Activated CD4-positive, alpha-beta memory T cell treated with anti-CD3 and anti-CD28 coated beads for 36 hours (primary cell): ENCODE results near the gene SYNJ1. TPM values are rescaled to one million over a fixed set of nuclear protein-coding genes. Genes with fewer than 3 reads are reported as not detected.
"Not testable (repeated sequence)": the region's sequence is repeated elsewhere in the genome, so short reads cannot be mapped to it uniquely, and the experiment has no call there.

ENCODE experiments used
- CTCF ChIA-PET: fragments of 350-600 bp; sonication (Branson Sonifier 250); formaldehyde crosslinking; loops from one replicate; lab custom pipeline; 2021; ENCODE audit warnings: antibody characterized with exemption, inconsistent platforms; lab: Charles Lee
- POLR2A ChIA-PET: fragments of 350-600 bp; sonication (Branson Sonifier 250); formaldehyde crosslinking; loops from one replicate; lab custom pipeline; 2021; ENCODE audit warnings: antibody characterized with exemption; lab: Charles Lee
- DNase-seq: peaks from one replicate; pipeline ENCODE4 v3.0.0-alpha.2; 2020
- H3K27ac Mint-ChIP-seq: one replicate; pipeline ENCODE4 v1.8.0; 2021; ENCODE audit warnings: mixed read lengths
- H3K27me3 Mint-ChIP-seq: one replicate; pipeline ENCODE4 v1.8.0; 2021; ENCODE audit warnings: mixed read lengths
- H3K36me3 Mint-ChIP-seq: one replicate; pipeline ENCODE4 v1.8.0; 2021; ENCODE audit warnings: mixed read lengths
- H3K4me1 Mint-ChIP-seq: one replicate; pipeline ENCODE4 v1.8.0; 2021; ENCODE audit warnings: low read depth, mixed read lengths
- H3K4me3 Mint-ChIP-seq: one replicate; pipeline ENCODE4 v1.8.0; 2021; ENCODE audit warnings: mild to moderate bottlenecking, mixed read lengths
- H3K9me3 Mint-ChIP-seq: one replicate; pipeline ENCODE4 v1.8.0; 2021; ENCODE audit warnings: mixed read lengths
- intact Hi-C: fragments of 100-400 bp; cut with micrococcal nuclease; formaldehyde crosslinking; loops from one replicate; pipeline ENCODE4 v1.15.1; 2023
- total RNA-seq, 2 experiments: library from RNA; stranded (reverse); gene quantifications; one replicate each; pipeline ENCODE4 v1.2.3, GENCODE V29; 2021

Gene SYNJ1
- total RNA-seq, 2 experiments from 2014 or later, result 13.3 to 14.2 TPM

GRCh38 chr21:32645261-32646182 is 82.3 kb downstream of the SYNJ1 start:
- POLR2A ChIA-PET, result no interaction called here
- intact Hi-C loops, result no loop called here
- Mint-ChIP-seq H3K4me3 (no peak overlapping the region), H3K4me1 (peaks cover 2% of the 10 kb centered on the region), H3K27me3 (no peaks in the 10 kb centered on the region), H3K27ac (no peak overlapping the region), H3K36me3 (peaks cover 17% of the 10 kb centered on the region), H3K9me3 (no peaks in the 10 kb centered on the region)
- DNase-seq, result no peak
- CTCF ChIA-PET, result interaction anchor here (0.6 kb wide), 1 partner anchor 182 kb away, joined by 3 read pairs; no protein-coding TSS in a partner anchor

- ChIA-PET CTCF (interaction anchor here (1.0 to 2.0 kb wide), 2 partner anchors 11 to 41 kb away, joined by 3 to 4 read pairs; no protein-coding TSS in a partner anchor), POLR2A (no interaction called here)
- Mint-ChIP-seq H3K27me3 (no peaks in the 10 kb centered on the region), H3K4me1 (no peaks in the 10 kb centered on the region), H3K36me3 (peaks cover 23% of the 10 kb centered on the region), H3K27ac (no peak overlapping the region), H3K4me3 (no peak overlapping the region), H3K9me3 (no peaks in the 10 kb centered on the region)
- no peak for DNase-seq
- intact Hi-C loops, result no loop called here
These were observed 85.8 kb downstream of the SYNJ1 start for GRCh38 chr21:32641710-32642698.

GRCh38 chr21:32626621-32627196 is 101.1 kb downstream of the SYNJ1 start:
- Mint-ChIP-seq H3K27ac (no peak overlapping the region), H3K4me3 (no peak overlapping the region), H3K9me3 (no peaks in the 10 kb centered on the region), H3K36me3 (peaks cover 18% of the 10 kb centered on the region), H3K27me3 (peaks cover 4% of the 10 kb centered on the region), H3K4me1 (peaks cover 3% of the 10 kb centered on the region)
- CTCF ChIA-PET, result interaction anchor here (0.7 to 1.4 kb wide), 2 partner anchors 26 to 463 kb away, joined by 4 read pairs; no protein-coding TSS in a partner anchor
- POLR2A ChIA-PET, result interaction anchor here (0.6 kb wide), 1 partner anchor 121 kb away, joined by 3 read pairs; no protein-coding TSS in a partner anchor
- intact Hi-C loops, result no loop called here
- no peak for DNase-seq

- H3K4me1 Mint-ChIP-seq, CTCF ChIA-PET, DNase-seq, POLR2A ChIA-PET, H3K27ac Mint-ChIP-seq, H3K9me3 Mint-ChIP-seq, H3K4me3 Mint-ChIP-seq, H3K36me3 Mint-ChIP-seq: not testable (repeated sequence)
- H3K27me3 Mint-ChIP-seq, result peaks cover 12% of the 10 kb centered on the region
- intact Hi-C loops, result loop anchor here (10.0 kb wide), 2 partner anchors 107 to 343 kb away; partner anchors contain the start of genes MIS18A and SYNJ1
These were observed 109.6 kb downstream of the SYNJ1 start for GRCh38 chr21:32618218-32618617.

GRCh38 chr21:32613436-32614043 is 114.3 kb downstream of the SYNJ1 start:
- ChIA-PET POLR2A (interaction anchor here (1.6 kb wide), 1 partner anchor 158 kb away, joined by 8 read pairs; the partner anchor contains the start of gene PAXBP1), CTCF (interaction anchor here (1.2 to 3.2 kb wide), 2 partner anchors 12 to 159 kb away, joined by 3 to 24 read pairs; no protein-coding TSS in a partner anchor)
- H3K27me3 Mint-ChIP-seq, result no peaks in the 10 kb centered on the region
- no peak for DNase-seq
- H3K27ac Mint-ChIP-seq, result no peak overlapping the region
- no peaks in the 10 kb centered on the region for H3K9me3 Mint-ChIP-seq
- intact Hi-C loops, result loop anchor here (2.0 to 10.0 kb wide), 3 partner anchors 111 to 339 kb away; partner anchors contain the start of genes EVA1C, MIS18A and SYNJ1
- H3K4me1 Mint-ChIP-seq, result peaks cover 10% of the 10 kb centered on the region
- peaks cover 8% of the 10 kb centered on the region for H3K36me3 Mint-ChIP-seq
- H3K4me3 Mint-ChIP-seq, result peak overlapping the region; percentile 86

- DNase-seq, result no peak
- H3K27ac Mint-ChIP-seq, result peak overlapping the region; percentile 79
- peak overlapping the region; percentile 86 for H3K4me3 Mint-ChIP-seq
- POLR2A ChIA-PET, result interaction anchor here (1.3 to 1.6 kb wide), 2 partner anchors 158 to 201 kb away, joined by 6 to 8 read pairs; partner anchors contain the start of gene PAXBP1
- peaks cover 10% of the 10 kb centered on the region for H3K4me1 Mint-ChIP-seq
- H3K9me3 Mint-ChIP-seq, result no peaks in the 10 kb centered on the region
- H3K36me3 Mint-ChIP-seq, result peaks cover 8% of the 10 kb centered on the region
- CTCF ChIA-PET, result interaction anchor here (1.2 to 3.2 kb wide), 2 partner anchors 12 to 160 kb away, joined by 3 to 24 read pairs; no protein-coding TSS in a partner anchor
- intact Hi-C loops, result loop anchor here (1.0 to 10.0 kb wide), 5 partner anchors 112 to 338 kb away; partner anchors contain the start of genes EVA1C, MIS18A, SYNJ1 and URB1
- H3K27me3 Mint-ChIP-seq, result no peaks in the 10 kb centered on the region
These were observed 114.8 kb downstream of the SYNJ1 start for GRCh38 chr21:32612999-32613337.

GRCh38 chr21:32612075-32612998 is 115.5 kb downstream of the SYNJ1 start, which contains the start of gene CFAP298:
TSS of gene CFAP298 (minus strand) at chr21:32612377. CDS start at chr21:32612243, 134 bp downstream.
- POLR2A ChIA-PET, result interaction anchor here (0.6 to 1.6 kb wide), 6 partner anchors 24 to 977 kb away, joined by 3 to 8 read pairs (median 6); partner anchors contain the start of genes DONSON, PAXBP1 and SYNJ1
- peak; percentile 93 for DNase-seq
- Mint-ChIP-seq H3K4me3 (peak within 1 kb of the TSS; percentile 86), H3K27ac (peak within 1 kb of the TSS; percentile 79), H3K27me3 (no peaks in the 10 kb centered on the region), H3K36me3 (peaks cover 11% of the 10 kb centered on the region), H3K9me3 (no peaks in the 10 kb centered on the region), H3K4me1 (peaks cover 10% of the 10 kb centered on the region)
- CTCF ChIA-PET, result interaction anchor here (0.5 to 3.2 kb wide), 5 partner anchors 8 to 209 kb away, joined by 3 to 24 read pairs (median 3); no protein-coding TSS in a partner anchor
- intact Hi-C loops, result loop anchor here (1.0 to 10.0 kb wide), 5 partner anchors 112 to 338 kb away; partner anchors contain the start of genes EVA1C, MIS18A, SYNJ1 and URB1

GRCh38 chr21:32611471-32611997 is 116.3 kb downstream of the SYNJ1 start:
- Mint-ChIP-seq H3K27ac (peak overlapping the region; percentile 79), H3K36me3 (peaks cover 11% of the 10 kb centered on the region), H3K9me3 (no peaks in the 10 kb centered on the region), H3K4me3 (peak overlapping the region; percentile 86), H3K27me3 (no peaks in the 10 kb centered on the region), H3K4me1 (peaks cover 10% of the 10 kb centered on the region)
- ChIA-PET POLR2A (interaction anchor here (1.0 to 1.6 kb wide), 4 partner anchors 116 to 977 kb away, joined by 3 to 8 read pairs (median 5); partner anchors contain the start of genes DONSON, PAXBP1 and SYNJ1), CTCF (interaction anchor here (1.0 to 3.2 kb wide), 3 partner anchors 8 to 208 kb away, joined by 3 to 24 read pairs (median 7); no protein-coding TSS in a partner anchor)
- intact Hi-C loops, result loop anchor here (10.0 kb wide), 2 partner anchors 113 to 337 kb away; partner anchors contain the start of genes MIS18A and SYNJ1
- DNase-seq, result peak; percentile 60

GRCh38 chr21:32610940-32611339 is 116.9 kb downstream of the SYNJ1 start:
- H3K4me1 Mint-ChIP-seq, H3K9me3 Mint-ChIP-seq, POLR2A ChIA-PET, DNase-seq, H3K27ac Mint-ChIP-seq, H3K27me3 Mint-ChIP-seq: not testable (repeated sequence)
- CTCF ChIA-PET, result interaction anchor here (3.2 kb wide), 1 partner anchor 10 kb away, joined by 24 read pairs; no protein-coding TSS in a partner anchor
- intact Hi-C loops, result loop anchor here (10.0 kb wide), 2 partner anchors 114 to 336 kb away; partner anchors contain the start of genes MIS18A and SYNJ1
- Mint-ChIP-seq H3K36me3 (peaks cover 14% of the 10 kb centered on the region), H3K4me3 (peak overlapping the region; percentile 37)
